ENCODE results near the gene PDE9A.

- TF ChIP-seq CTCF (IDR thresholded peaks at IDR 0.05; ENCODE audit: extremely low read depth in 1 of 2, insufficient read depth in 1 of 2, low read depth in 1 of 2, low read length in 2 of 2) = no peak
- no peak for TF ChIP-seq EZH2 (IDR thresholded peaks at IDR 0.05; ENCODE audit: borderline replicate concordance, low read depth, low read length, severe bottlenecking)
- TF ChIP-seq MYC (IDR thresholded peaks at IDR 0.05; ENCODE audit: low read depth, low read length) = no peak
- TF ChIP-seq POLR2AphosphoS5 (IDR thresholded peaks at IDR 0.05; ENCODE audit: insufficient read depth, low read depth, low read length) = no peak
Measured at GRCh38 chr21:42621166-42621818, 32.1 kb upstream of the PDE9A start.
